ENCODE data around the gene COX8A. TPM values are rescaled to one million over a fixed set of nuclear protein-coding genes. Genes with fewer than 3 reads are reported as not detected.

COX8A gene
- total RNA-seq, 1 donor, result 225 TPM

GRCh38 chr11:64019106-64020037 is 45.0 kb downstream of the COX8A start:
- no peak for TF ChIP-seq CTCF (IDR thresholded peaks at IDR 0.05; ENCODE audit: insufficient read depth, low read depth, low read length)
- no peak overlapping the region for H3K4me3 ChIP-seq (ENCODE audit: low read depth, low read length)
- no peak for DNase-seq (ENCODE audit: low read depth)

DNA sequence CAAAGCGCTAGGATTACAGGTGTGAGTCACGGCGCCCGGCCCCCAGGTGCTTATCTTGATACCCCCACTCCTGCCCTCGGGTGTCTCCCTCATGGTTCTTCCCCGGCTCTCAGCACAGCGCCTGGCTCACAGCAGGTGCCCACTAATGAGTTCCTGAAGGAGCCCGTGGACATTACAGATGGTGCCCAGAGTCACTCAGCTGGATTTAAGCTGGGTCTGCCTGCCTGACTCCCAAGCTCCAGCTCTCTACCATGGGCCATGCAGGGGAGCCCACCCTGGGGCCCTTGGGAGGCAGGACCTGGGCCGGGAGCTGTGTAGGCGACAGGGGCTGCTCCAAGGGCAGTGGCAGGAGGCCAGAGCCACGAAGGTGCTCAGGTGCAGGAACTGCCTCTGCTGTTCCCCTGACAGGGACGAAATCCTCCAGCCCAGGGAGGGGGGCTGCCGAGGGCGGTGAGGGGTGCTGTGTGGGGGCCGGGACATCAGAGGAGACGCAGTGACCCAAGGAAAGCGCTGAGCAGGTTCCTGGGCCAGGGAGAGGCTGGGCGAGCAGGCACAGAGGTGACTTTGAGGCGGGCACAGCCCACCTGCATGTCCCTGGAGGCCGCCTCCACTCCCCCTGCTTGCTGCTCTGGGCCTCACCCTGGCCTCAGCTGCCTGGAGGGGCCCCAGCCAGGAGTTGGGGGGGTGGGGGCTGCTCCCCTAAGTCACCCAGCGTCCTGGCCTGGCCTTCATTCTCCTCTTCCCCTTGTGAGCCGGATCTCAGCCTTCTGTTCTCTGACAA is 46.7 kb downstream of the COX8A start:
- DNase-seq (ENCODE audit: low read depth), result no peak

DNA sequence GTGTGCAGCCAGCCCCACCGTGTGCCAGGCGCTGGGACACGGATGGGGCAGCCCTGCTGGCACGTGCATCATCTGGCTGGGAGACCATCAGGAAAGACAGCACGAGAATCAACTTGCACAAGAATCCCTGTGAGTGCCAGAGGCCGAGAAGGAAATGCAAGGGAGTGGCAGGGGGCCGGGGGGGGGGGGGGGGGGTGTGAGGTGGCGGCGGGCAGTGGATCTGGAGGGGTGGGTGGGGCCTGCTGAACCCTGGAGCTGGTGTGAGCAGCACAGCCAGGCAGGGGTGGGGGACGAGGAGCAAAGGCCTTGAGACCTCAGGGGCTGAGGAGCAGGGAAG is 47.3 kb downstream of the COX8A start:
- no peak overlapping the region for H3K4me3 ChIP-seq (ENCODE audit: low read depth, low read length)
- TF ChIP-seq CTCF (IDR thresholded peaks at IDR 0.05; ENCODE audit: insufficient read depth, low read depth, low read length), result no peak
- no peak for DNase-seq (ENCODE audit: low read depth)

More for the DNA sequence above, 46.7 kb downstream of the COX8A start:
- TF ChIP-seq CTCF (IDR thresholded peaks at IDR 0.05; ENCODE audit: insufficient read depth, low read depth, low read length), result no peak
- H3K4me3 ChIP-seq (ENCODE audit: low read depth, low read length), result no peak overlapping the region

DNA sequence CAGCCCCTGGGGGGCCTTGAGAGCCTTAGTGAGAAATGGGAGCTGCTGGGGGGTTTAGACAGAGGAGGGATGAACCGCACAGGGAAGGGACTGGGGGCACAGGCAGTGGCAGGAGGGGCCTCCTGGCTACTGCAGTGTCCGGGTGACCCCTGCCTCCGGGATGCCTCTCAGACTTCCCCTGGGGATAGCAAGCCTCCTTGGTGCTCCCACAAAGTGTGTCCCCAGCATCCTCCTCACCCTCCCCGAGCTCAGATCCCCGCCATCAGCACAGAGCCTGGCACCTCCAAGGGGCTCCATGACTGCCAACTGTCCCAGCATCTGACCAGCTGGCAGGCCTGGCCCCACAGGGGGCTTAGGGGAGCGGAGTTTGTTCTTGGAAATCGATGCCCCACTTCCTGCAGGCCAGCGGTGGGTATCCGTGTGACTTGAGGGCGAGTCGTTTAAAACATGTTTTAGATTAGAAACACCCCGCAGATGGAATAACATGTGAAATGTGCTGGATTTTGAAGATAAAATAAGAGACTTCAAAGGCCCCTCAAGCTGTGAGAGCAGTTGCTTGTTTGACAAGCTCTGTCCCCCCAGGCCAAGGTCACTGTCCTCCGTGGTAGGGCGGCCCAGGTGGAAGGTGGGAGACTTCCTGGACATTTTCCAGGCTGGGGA is 47.8 kb downstream of the COX8A start:
- H3K4me3 ChIP-seq (ENCODE audit: low read depth, low read length), result no peak overlapping the region
- no peak for DNase-seq (ENCODE audit: low read depth)
- no peak for TF ChIP-seq CTCF (IDR thresholded peaks at IDR 0.05; ENCODE audit: insufficient read depth, low read depth, low read length)

DNA sequence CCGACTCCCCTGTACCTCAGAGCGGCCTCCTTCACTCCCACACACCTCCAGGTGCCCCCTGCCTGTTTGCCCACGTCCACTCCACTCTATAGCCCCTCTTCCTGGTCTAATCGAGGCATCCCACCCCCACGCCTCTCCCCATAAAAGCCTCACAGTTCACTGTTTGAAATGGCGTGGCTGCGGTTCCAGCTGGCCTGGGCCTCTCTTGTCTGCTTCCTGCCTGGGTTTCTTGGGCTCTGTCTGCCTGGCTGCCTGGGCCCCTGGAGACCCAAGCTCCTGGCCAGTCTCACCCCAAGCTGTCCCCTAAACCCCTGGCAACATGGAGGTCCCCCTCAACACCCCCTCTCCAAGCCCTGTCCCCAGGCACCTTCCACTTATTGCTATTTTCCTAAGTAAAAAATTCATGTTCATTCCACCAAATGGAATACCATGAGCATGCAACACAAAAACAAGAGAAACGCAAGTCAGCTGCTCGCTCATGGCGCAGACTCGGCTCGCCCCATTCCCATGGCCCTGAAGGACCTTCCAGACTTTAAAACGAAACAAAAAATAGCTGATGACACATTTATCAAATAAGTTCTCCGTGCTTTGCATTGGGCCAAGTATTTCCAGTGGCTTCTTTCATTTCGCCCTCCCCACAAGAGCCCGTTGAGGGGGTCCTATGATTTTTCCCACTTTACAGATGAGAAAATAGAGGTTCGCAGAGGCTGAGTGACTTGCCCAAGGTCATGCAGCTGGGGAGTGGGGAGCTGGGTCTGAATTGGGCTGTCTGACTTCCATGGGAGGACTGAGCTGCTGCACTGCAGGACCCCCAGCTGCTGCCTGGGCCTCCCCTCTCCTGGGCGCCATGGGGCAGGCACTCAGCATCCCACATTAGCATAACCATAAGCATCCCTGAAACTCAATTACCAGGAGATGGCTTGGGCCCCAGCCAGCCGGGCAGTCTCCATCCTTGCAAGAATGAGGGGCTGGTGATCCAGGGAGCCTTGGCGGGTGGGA is 49.6 kb downstream of the COX8A start:
- no peak for TF ChIP-seq CTCF (IDR thresholded peaks at IDR 0.05; ENCODE audit: insufficient read depth, low read depth, low read length)
- no peak for DNase-seq (ENCODE audit: low read depth)
- no peak overlapping the region for H3K4me3 ChIP-seq (ENCODE audit: low read depth, low read length)

GRCh38 chr11:64025205-64025604 is 50.8 kb downstream of the COX8A start:
- no peak overlapping the region for H3K4me3 ChIP-seq (ENCODE audit: low read depth, low read length)
- no peak for DNase-seq (ENCODE audit: low read depth)
- TF ChIP-seq CTCF (IDR thresholded peaks at IDR 0.05; ENCODE audit: insufficient read depth, low read depth, low read length), result no peak
